Thyroid gland (tissue), 4 donors: ENCODE results near the gene MGAM2. TPM values are rescaled to one million over a fixed set of nuclear protein-coding genes. Genes with fewer than 3 reads are reported as not detected.
A peak's percentile ranks its signal among the peaks of the same experiment; 100 is the strongest.

Experiments
- DNase-seq, 2 donors: peaks; one replicate each; pipeline ENCODE4 v3.0.0-alpha.2; 2019
- H3K27ac ChIP-seq, 3 donors: fragments of 200-600 bp; sonication (generic); 1 replicate in 2 of 3; 2 replicates in 1 of 3; pipeline ENCODE4 v1.5.1; 2016 to 2019; ENCODE audit warnings: mild to moderate bottlenecking in 1 of 3, moderate library complexity in 1 of 3
- H3K27me3 ChIP-seq: fragments of 200-600 bp; sonication (generic); one replicate; pipeline ENCODE4 v1.5.1; 2019
- H3K36me3 ChIP-seq, 2 donors: fragments of 200-600 bp; sonication (generic); one replicate each; pipeline ENCODE4 v1.5.1; 2016 to 2019
- H3K4me1 ChIP-seq, 2 donors: fragments of 200-600 bp; sonication (generic); one replicate each; pipeline ENCODE4 v1.5.1; 2017 to 2019
- H3K4me3 ChIP-seq, 3 donors: fragments of 200-600 bp; sonication (generic); replicated peaks in 1 of 3; 1 replicate in 2 of 3; 2 replicates in 1 of 3; pipeline ENCODE4 v1.5.1; 2016; ENCODE audit warnings: mild to moderate bottlenecking in 1 of 3
- H3K9me3 ChIP-seq: fragments of 200-600 bp; sonication (generic); one replicate; pipeline ENCODE4 v1.5.1; 2017
- POLR2A ChIP-seq, 2 donors: fragments of 450-650 bp; IDR thresholded peaks; one replicate each; pipeline ENCODE4 v1.6.1; 2017; ENCODE audit warnings: antibody characterized with exemption in 2 of 2, mild to moderate bottlenecking in 2 of 2, moderate library complexity in 1 of 2
- WGBS, 2 donors: methylation state at CpG; one replicate each; pipeline ENCODE4 v1.1.5; 2017; 5-methylcytosine and 5-hydroxymethylcytosine counted together
- intact Hi-C: fragments of 100-400 bp; cut with DNase I; formaldehyde crosslinking; loops from one replicate; pipeline ENCODE4 v1.15.1; 2023
- total RNA-seq, 4 donors: library from RNA; depleted of rRNA; stranded (reverse); fragments of >200 nt; gene quantifications; one replicate each; pipeline ENCODE4 v1.2.3, GENCODE V29; 2016
- TF ChIP-seq, protein P1 (sequence below), 6 experiments: fragments of 200-600 bp in 3 of 6; fragments of 450-650 bp in 3 of 6; sonication (generic) in 3 of 6; IDR thresholded peaks; one replicate each; pipeline ENCODE4 v1.5.1; 2016 to 2019; ENCODE audit warnings: antibody characterized with exemption in 6 of 6, mild to moderate bottlenecking in 2 of 6, inconsistent platforms in 1 of 6, moderate library complexity in 1 of 6

MGAM2 gene
- total RNA-seq, 4 donors from 2014 or later, result not detected

DNA sequence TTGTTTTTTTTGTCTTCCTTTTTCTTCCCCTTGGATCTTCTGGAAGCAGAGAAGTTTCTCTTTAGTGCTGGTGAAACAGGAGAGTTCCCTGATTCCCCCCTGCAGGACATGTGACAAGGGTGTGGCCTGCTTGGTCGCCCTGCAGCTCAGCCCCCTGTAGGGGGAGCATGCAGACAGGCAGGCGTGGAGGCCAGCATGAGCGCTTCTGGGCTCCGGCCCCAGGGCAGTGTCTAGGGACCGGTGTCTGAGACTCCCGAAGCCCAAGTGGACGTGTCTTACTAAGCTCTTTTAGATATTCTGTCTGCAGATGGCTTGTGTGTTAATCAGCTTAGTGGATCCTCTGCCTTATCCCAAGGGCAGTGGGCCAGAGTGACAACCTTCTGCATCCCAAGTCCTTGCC, 120.2 kb downstream of the MGAM2 start:
- intact Hi-C loops, result no loop called here
- TF ChIP-seq, protein P1, sequence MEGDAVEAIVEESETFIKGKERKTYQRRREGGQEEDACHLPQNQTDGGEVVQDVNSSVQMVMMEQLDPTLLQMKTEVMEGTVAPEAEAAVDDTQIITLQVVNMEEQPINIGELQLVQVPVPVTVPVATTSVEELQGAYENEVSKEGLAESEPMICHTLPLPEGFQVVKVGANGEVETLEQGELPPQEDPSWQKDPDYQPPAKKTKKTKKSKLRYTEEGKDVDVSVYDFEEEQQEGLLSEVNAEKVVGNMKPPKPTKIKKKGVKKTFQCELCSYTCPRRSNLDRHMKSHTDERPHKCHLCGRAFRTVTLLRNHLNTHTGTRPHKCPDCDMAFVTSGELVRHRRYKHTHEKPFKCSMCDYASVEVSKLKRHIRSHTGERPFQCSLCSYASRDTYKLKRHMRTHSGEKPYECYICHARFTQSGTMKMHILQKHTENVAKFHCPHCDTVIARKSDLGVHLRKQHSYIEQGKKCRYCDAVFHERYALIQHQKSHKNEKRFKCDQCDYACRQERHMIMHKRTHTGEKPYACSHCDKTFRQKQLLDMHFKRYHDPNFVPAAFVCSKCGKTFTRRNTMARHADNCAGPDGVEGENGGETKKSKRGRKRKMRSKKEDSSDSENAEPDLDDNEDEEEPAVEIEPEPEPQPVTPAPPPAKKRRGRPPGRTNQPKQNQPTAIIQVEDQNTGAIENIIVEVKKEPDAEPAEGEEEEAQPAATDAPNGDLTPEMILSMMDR (IDR thresholded peaks at IDR 0.05), result no peak
- TF ChIP-seq POLR2A (IDR thresholded peaks at IDR 0.05), result no peak
- H3K36me3 ChIP-seq, result no peaks in the 10 kb centered on the region
- H3K4me1 ChIP-seq, result no peaks in the 10 kb centered on the region
- no peaks in the 10 kb centered on the region for H3K9me3 ChIP-seq
- no peaks in the 10 kb centered on the region for H3K27me3 ChIP-seq
- H3K4me3 ChIP-seq, result no peak overlapping the region
- 24 to 25% methylated on average over 7 of the region's 7 CpGs for WGBS, 2 donors
- no peak for DNase-seq
- no peak overlapping the region for H3K27ac ChIP-seq

DNA sequence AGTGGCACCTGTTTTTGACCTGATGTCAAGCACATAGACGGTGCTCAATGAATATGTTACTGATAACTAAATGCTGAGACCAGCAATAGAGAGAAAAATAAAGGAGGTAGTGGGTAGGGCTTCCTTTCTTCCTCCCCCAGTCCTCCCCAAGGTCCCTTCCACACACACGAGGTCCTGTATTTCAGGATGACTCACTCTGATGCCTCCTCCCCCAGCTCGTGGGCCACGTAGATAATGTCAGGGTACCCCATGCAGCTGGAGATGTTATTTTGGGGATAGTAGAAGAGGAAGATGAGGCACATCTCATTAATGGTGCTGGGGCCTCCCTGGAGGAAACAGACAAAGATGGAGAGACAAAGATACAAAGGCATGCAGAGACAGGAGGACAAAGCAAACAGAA, 129.0 kb downstream of the MGAM2 start:
- no peaks in the 10 kb centered on the region for H3K27me3 ChIP-seq
- no peak for DNase-seq
- no peaks in the 10 kb centered on the region for H3K9me3 ChIP-seq
- no peaks in the 10 kb centered on the region for H3K36me3 ChIP-seq
- no peak for TF ChIP-seq POLR2A (IDR thresholded peaks at IDR 0.05)
- TF ChIP-seq, protein P1 (IDR thresholded peaks at IDR 0.05), result no peak
- WGBS, 2 donors, result 64 to 67% methylated on average over 4 of the region's 4 CpGs
- H3K4me3 ChIP-seq, result no peak overlapping the region
- no peak overlapping the region for H3K27ac ChIP-seq
- H3K4me1 ChIP-seq, result no peaks in the 10 kb centered on the region
- intact Hi-C loops, result no loop called here

DNA sequence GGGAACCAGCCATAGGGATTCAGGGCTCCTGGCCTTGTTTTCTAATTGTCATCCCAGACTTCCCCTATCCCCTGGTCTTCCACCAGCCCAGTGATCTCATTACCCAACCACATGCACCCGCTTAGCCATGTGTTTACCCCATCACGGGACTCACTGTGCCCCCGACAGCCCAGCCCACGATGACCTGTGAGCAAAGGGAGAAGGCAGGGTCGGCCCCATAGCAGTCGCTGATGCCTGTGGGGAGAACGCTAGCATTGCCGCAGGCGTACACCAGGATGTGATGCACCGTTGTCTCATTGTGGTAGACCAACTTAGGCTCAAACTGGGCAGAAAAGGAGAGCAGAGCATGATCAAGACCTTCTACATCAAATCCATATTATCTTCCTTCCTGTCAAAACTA, 132.3 kb downstream of the MGAM2 start:
- Histone ChIP-seq H3K36me3 (no peaks in the 10 kb centered on the region), H3K4me3 (no peak overlapping the region), H3K9me3 (no peaks in the 10 kb centered on the region), H3K4me1 (no peaks in the 10 kb centered on the region), H3K27ac (no peak overlapping the region), H3K27me3 (no peaks in the 10 kb centered on the region)
- no peak for DNase-seq
- no peak for TF ChIP-seq POLR2A (IDR thresholded peaks at IDR 0.05)
- intact Hi-C loops, result no loop called here
- WGBS, 2 donors, result 82 to 95% methylated on average over 10 of the region's 10 CpGs

DNA sequence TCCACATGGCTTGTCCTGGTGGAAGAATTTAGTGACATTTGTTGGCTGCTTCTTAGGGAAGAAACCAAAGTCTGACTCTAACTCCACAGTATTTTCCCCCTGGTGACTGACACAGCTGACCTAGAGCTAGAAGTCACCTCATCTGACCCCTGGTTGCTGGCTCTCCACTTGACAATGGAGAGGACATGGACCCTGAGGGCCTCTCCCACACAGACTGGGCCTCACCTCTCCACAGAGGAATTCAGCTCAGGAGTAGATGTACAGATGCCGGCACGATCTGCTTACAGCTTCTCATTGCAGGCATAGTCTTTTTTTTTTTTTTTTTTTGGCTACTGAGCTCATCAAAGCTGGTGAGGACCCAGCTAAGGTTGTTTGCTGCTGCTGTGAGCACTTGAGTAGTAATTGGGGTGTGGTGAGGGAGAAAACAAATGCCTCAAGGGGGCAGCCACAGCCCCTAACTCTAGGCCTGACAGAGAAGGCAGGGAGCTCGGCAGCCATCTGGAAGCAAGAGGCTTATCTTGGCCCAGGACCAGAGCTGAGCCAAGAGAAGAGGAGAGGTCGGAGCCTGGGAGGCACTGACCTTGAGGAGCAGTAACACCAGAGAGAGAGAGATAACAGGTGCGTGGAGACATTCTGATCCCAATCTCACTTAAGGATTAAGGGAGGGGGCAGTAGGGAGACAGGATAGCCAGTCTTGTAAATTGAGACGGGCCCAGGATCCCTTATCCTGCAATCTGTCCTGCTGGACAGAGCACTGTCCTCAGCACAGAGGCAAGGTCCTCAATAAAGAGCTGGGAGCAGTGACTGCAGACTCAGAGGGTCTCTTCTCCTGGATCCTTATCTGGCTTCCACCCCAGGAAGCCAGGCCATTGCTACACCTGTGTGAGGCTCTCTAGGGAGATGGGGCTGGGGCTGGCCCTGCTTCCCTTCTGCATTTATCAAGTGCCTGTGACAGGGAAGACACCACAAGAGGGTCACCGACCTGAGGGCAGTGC, 136.9 kb downstream of the MGAM2 start:
- Histone ChIP-seq H3K36me3 (no peaks in the 10 kb centered on the region), H3K27me3 (no peaks in the 10 kb centered on the region), H3K9me3 (no peaks in the 10 kb centered on the region), H3K4me1 (no peaks in the 10 kb centered on the region), H3K4me3 (no peak overlapping the region), H3K27ac (no peak overlapping the region)
- intact Hi-C loops, result no loop called here
- peak; percentile 24 to 36 for DNase-seq
- WGBS, 2 donors, result 39 to 46% methylated on average over 7 of the region's 7 CpGs
- TF ChIP-seq, protein P1 (IDR thresholded peaks at IDR 0.05), result no peak
- TF ChIP-seq POLR2A (IDR thresholded peaks at IDR 0.05), result no peak

DNA sequence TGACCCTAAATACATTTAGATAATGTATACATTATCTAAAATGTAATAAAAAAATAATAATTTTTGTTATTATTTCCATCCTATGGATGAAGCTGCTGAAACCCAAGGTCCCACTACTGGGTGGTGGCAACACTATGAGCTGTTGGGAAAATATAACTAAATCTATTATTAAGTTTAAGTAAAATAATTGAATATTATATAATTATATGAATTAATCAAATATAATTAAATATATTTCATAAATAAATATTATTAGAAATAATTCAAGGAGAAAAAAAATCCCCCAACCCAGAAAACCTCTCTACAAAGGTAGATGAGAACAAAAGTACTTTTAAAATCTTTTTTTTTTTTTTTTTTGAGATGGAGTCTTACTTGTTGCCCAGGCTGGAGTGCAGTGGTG, 138.4 kb downstream of the MGAM2 start:
- no peak for DNase-seq
- no peaks in the 10 kb centered on the region for H3K36me3 ChIP-seq
- TF ChIP-seq, protein P1 (IDR thresholded peaks at IDR 0.05), result no peak
- TF ChIP-seq POLR2A (IDR thresholded peaks at IDR 0.05), result no peak
- H3K27me3 ChIP-seq, result no peaks in the 10 kb centered on the region
- no peaks in the 10 kb centered on the region for H3K4me1 ChIP-seq
- H3K27ac ChIP-seq, result no peak overlapping the region
- intact Hi-C loops, result no loop called here
- no peak overlapping the region for H3K4me3 ChIP-seq
- no peaks in the 10 kb centered on the region for H3K9me3 ChIP-seq
